Left lung (tissue), 10 donors: ENCODE results near the gene STPG3. TPM values are rescaled to one million over a fixed set of nuclear protein-coding genes. Genes with fewer than 3 reads are reported as not detected.

Experiments
- ATAC-seq: fragments of 200-7000 bp; cut with Tn5 transposase; one replicate; pipeline ENCODE4 v1.9.1; 2020; ENCODE audit warnings: moderate library complexity
- DNase-seq, 4 donors: peaks; one replicate each; pipeline ENCODE4 v3.0.0-alpha.2; 2013 to 2020
- H3K27ac ChIP-seq, 2 donors: fragments of 200-600 bp; sonication (generic) in 1 of 2; one replicate each; pipeline versions ENCODE4 v1.5.0 to v1.8.0; 2020 to 2021
- H3K27me3 ChIP-seq, 2 donors: fragments of 200-600 bp; sonication (generic) in 1 of 2; one replicate each; pipeline versions ENCODE4 v1.5.0 to v1.8.0; 2020 to 2021
- H3K36me3 ChIP-seq, 2 donors: fragments of 200-600 bp; sonication (generic) in 1 of 2; one replicate each; pipeline versions ENCODE4 v1.5.0 to v1.8.0; 2020 to 2021
- H3K4me1 ChIP-seq, 2 donors: fragments of 200-600 bp; one replicate each; pipeline ENCODE4 v1.8.0; 2021
- H3K4me3 ChIP-seq, 2 donors: fragments of 200-600 bp; sonication (generic) in 1 of 2; one replicate each; pipeline versions ENCODE4 v1.5.0 to v1.8.0; 2020 to 2021; ENCODE audit warnings: mild to moderate bottlenecking in 1 of 2
- H3K9me3 ChIP-seq, 2 donors: fragments of 200-600 bp; sonication (generic) in 1 of 2; one replicate each; pipeline versions ENCODE4 v1.5.0 to v1.8.0; 2020 to 2021
- CTCF ChIP-seq, 2 donors: fragments of 200-600 bp; sonication (generic) in 1 of 2; IDR thresholded peaks; one replicate each; pipeline versions ENCODE4 v1.5.0 to v1.8.0; 2021; ENCODE audit warnings: antibody characterized with exemption in 2 of 2
- intact Hi-C, 2 donors: fragments of 100-400 bp; cut with DNase I; formaldehyde crosslinking; loops; one replicate each; pipeline versions ENCODE4 v1.11.2 to v1.14.2; 2022
- polyA plus RNA-seq, 6 donors: library from polyadenylated mRNA; unstranded; fragments of 120-200 nt; gene quantifications; one replicate each; pipeline ENCODE4 v1.2.1, GENCODE V29; 2013; ENCODE audit not compliant: insufficient read length in 6 of 6
- total RNA-seq, 2 donors: library from RNA; stranded (reverse); fragmentation: NEBNext Ultra II Directional; extraction: Animal tissue kit (Norgen Biotek cat#: 25700); gene quantifications; one replicate each; pipeline ENCODE4 v1.2.1, GENCODE V29; 2021
- donor health status: DM: no; HTN: yes; CAD: no.
- donor health status: DM: no; HTN: no; CAD: no.

The STPG3 gene
- total and polyA plus RNA-seq, 8 donors = 0.69 to 1.4 (median 0.89) TPM; not detected in 2

GRCh38 chr9:137228968-137229896 is 21.9 kb upstream of the STPG3 start:
- intact Hi-C loops = no loop called here
- Histone ChIP-seq H3K27me3 (peaks cover 0 to 76% of the 10 kb centered on the region in 2 donors), H3K9me3 (no peaks in the 10 kb centered on the region), H3K4me1 (peaks cover 3 to 25% of the 10 kb centered on the region in 2 donors), H3K27ac (no peak overlapping the region), H3K4me3 (no peak overlapping the region), H3K36me3 (no peaks in the 10 kb centered on the region)
- TF ChIP-seq CTCF (IDR thresholded peaks at IDR 0.05) = no peak
- ATAC-seq = no peak
- no peak for DNase-seq

DNA sequence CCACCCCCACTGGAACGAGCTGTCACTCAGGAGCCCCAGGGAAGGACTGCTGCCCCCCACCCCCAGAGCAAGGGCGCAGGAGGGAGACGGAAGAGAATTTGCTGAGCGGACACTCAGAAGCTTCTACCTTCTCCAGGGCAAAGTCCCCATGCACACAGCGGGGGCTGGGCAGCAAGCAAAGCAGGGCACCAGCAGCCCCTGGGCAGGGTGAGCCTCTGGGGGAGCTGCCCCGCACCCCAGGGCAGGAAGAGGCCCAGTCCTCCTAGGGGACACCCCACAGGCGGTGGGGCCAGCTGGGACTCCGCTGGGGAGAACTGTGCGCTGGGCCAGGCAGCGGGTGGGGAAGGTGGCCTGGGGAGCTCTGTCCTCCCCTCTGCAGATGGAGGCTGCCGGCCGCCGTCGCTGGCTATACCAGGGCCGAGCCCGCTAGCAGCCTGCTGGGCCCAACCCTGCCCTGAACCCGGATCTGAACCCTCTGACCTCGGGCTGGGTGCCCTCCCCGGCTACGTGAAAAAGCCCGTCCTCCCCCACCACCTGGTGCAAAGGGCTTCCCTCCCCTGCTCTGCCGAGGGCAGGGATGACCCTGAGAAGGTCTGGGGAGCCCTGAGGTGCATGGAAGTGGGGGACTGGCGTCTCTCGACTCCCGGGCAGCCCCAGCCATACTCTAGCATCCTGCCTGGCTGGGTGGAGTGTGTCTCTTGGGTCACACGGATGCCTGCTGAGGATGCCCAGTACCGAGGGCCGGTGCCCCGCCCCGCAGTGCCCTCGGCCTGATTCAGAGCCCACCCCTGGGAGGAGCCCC is 21.0 kb upstream of the STPG3 start:
- no peak for TF ChIP-seq CTCF (IDR thresholded peaks at IDR 0.05)
- intact Hi-C loops = loop anchor here in 1 of 2 donors (2.0 kb wide), 1 partner anchor 107 kb away; no protein-coding TSS in a partner anchor
- peaks cover 0 to 85% of the 10 kb centered on the region in 2 donors for H3K27me3 ChIP-seq
- H3K36me3 ChIP-seq = no peaks in the 10 kb centered on the region
- H3K4me1 ChIP-seq = peaks cover 3 to 16% of the 10 kb centered on the region in 2 donors
- ATAC-seq = no peak
- H3K27ac ChIP-seq = no peak overlapping the region
- no peaks in the 10 kb centered on the region for H3K9me3 ChIP-seq
- H3K4me3 ChIP-seq = no peak overlapping the region
- DNase-seq = no peak

- TF ChIP-seq CTCF (IDR thresholded peaks at IDR 0.05) = no peak
- Histone ChIP-seq H3K27ac (no peak within 1 kb of the TSS), H3K9me3 (no peaks in the 10 kb centered on the region), H3K36me3 (no peaks in the 10 kb centered on the region), H3K4me3 (no peak within 1 kb of the TSS), H3K4me1 (peaks cover 3 to 17% of the 10 kb centered on the region in 2 donors), H3K27me3 (peaks cover 0 to 92% of the 10 kb centered on the region in 2 donors)
- DNase-seq = no peak
- intact Hi-C loops = loop anchor here in 1 of 2 donors (2.0 kb wide), 1 partner anchor 108 kb away; no protein-coding TSS in a partner anchor
- ATAC-seq = no peak
Observed at GRCh38 chr9:137230705-137231371, 20.2 kb upstream of the STPG3 start, which contains the start of gene SLC34A3. Gene SLC34A3 (plus strand): TSS chr9:137230901. CDS start chr9:137231703, 802 bp downstream.

DNA sequence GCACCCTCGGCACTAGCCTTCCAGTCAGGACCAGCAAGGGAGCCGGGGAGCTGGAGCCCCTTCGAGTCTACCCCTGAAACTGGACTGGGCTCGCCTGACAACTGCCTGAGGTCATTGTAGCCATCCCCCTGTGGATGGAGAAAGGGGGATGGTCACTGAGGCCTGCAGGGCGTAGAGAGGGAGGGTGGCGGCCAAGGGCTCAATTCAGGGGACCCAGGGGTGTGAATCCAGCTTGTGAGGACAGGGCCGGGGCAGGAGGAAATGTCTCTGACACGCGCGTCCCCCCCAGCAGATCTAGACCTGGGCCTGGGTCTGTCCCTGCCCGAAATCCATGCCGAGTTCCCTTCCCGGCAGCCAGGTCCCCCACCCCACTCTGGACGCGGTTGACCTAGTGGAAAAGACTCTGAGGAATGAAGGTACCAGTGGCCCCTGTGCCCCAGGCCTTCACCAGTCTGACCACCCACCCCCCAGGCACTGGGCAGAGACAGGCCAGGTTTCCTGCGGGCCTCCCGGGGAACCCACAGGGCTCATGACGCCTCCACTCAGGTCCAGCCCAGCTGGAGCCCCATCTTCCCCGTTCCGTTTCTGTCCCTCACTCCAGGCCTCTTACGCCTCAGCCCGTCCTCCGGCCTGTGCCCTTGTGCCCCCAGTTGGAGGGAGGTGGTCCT is 19.6 kb upstream of the STPG3 start:
- Histone ChIP-seq H3K4me3 (no peak overlapping the region), H3K36me3 (no peaks in the 10 kb centered on the region), H3K27me3 (peaks cover 0 to 94% of the 10 kb centered on the region in 2 donors), H3K27ac (no peak overlapping the region), H3K4me1 (peaks cover 6 to 18% of the 10 kb centered on the region in 2 donors), H3K9me3 (no peaks in the 10 kb centered on the region)
- intact Hi-C loops = loop anchor here in 1 of 2 donors (2.0 kb wide), 1 partner anchor 109 kb away; no protein-coding TSS in a partner anchor
- ATAC-seq (no peak), DNase-seq (no peak)
- TF ChIP-seq CTCF (IDR thresholded peaks at IDR 0.05) = no peak
